Epithelial cell of proximal tubule (primary cell): ENCODE results near the gene MYOM1. TPM values are rescaled to one million over a fixed set of nuclear protein-coding genes. Genes with fewer than 3 reads are reported as not detected.

Experiments used
- DNase-seq: peaks from one replicate; pipeline ENCODE4 v3.0.0-alpha.2; 2011; ENCODE audit warnings: low read depth
- H3K4me3 ChIP-seq: 2 replicates; pipeline ENCODE4 v1.5.1; 2011; ENCODE audit warnings: low read depth, mild to moderate bottlenecking, low read length
- total RNA-seq: library from RNA; depleted of rRNA; stranded (reverse); fragments of >200 nt; gene quantifications from 2 replicates; pipeline ENCODE4 v1.2.3, GENCODE V29; 2015
- TF ChIP-seq, protein P1 (sequence below): conservative IDR thresholded peaks from 2 replicates; pipeline ENCODE4 v1.5.1; 2012; ENCODE audit warnings: low read depth, mild to moderate bottlenecking, low read length

MYOM1 gene
- total RNA-seq, 1 donor from 2014 or later: 0.12 TPM

DNA sequence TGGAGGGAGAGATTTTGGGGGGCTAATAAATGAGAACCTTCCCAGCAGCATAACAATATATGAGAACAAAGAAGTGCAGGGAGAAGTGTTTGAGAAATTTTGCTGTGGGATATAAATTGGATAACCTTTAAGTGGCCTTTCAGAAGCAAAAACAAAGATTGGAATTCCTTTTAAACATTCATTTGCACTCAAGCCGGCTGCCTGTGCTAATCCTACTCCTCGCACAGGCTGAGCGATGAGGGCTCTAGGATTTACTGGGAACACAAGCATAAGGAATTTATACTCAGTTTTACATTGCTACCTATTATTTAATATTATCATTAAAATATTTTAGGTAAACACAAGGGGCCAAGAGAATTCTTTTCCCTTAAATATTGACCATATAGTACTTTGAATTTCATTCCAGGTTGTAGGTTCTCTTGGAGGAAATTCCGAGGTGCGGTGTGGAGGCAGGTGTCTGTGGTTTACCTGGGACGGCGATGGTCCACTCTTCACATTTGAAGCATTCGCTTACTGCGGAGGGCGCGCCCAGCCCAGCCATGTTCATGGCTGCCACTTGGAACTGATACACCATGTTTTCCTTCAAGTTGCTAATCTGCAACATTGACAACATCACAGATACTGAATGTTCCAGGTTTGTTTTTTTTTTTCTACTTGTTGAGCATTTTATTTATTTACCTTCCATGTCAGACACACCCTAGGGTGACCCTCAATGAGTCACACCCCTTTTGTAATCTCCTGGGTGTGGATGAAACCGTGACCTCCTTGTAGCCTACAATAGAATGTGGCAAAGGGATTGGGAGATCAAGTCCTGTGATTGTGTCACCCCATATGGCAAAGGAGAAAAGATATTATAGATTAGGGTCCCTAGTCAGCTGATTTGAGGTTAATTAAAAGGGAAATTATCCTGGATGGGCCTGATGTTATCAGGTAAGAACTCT, 100.1 kb downstream of the MYOM1 start:
- no peak for DNase-seq
- TF ChIP-seq, protein P1, sequence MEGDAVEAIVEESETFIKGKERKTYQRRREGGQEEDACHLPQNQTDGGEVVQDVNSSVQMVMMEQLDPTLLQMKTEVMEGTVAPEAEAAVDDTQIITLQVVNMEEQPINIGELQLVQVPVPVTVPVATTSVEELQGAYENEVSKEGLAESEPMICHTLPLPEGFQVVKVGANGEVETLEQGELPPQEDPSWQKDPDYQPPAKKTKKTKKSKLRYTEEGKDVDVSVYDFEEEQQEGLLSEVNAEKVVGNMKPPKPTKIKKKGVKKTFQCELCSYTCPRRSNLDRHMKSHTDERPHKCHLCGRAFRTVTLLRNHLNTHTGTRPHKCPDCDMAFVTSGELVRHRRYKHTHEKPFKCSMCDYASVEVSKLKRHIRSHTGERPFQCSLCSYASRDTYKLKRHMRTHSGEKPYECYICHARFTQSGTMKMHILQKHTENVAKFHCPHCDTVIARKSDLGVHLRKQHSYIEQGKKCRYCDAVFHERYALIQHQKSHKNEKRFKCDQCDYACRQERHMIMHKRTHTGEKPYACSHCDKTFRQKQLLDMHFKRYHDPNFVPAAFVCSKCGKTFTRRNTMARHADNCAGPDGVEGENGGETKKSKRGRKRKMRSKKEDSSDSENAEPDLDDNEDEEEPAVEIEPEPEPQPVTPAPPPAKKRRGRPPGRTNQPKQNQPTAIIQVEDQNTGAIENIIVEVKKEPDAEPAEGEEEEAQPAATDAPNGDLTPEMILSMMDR: no peak
- no peak overlapping the region for H3K4me3 ChIP-seq

- H3K4me3 ChIP-seq: no peak overlapping the region
- TF ChIP-seq, protein P1: no peak
- no peak for DNase-seq
Measured at GRCh38 chr18:3118195-3119010, 101.4 kb downstream of the MYOM1 start.

DNA sequence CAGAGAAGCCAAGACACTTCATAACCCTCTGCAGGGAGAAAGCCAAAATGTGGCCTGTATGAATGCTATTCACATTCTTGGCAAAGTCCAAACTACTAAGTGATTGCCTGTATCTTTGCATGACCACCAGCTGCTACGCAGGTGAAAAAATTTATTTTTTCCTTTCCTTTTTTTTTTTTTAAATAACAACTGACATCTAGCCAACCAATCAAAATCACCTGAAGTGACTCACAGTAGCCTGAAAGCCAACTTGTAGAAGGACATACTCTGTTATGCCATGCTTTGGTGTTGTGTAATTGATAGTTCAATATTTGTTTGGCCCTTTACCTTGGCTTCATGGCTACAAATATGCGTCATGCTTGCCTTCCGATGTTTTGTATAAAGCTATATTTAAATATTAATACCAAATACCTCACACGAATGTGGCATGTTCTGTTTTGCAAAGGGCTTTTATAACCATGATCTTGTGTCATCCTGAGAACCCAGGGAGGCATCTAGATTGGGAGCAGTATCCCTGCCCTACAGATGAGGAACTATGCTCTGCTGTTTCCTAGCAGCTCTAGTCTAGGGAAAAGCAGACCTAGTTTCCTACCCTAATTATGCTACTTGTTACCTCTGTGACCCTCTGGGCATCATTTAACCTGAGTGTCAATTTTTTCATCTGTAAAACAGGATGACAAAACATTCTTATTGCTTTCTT, 102.1 kb downstream of the MYOM1 start:
- TF ChIP-seq, protein P1: no peak
- DNase-seq: no peak
- H3K4me3 ChIP-seq: no peak overlapping the region

GRCh38 chr18:3115447-3116030, 104.2 kb downstream of the MYOM1 start:
- no peak overlapping the region for H3K4me3 ChIP-seq
- TF ChIP-seq, protein P1: no peak
- no peak for DNase-seq

GRCh38 chr18:3114451-3114850, 105.3 kb downstream of the MYOM1 start:
- TF ChIP-seq, protein P1: no peak
- DNase-seq: no peak

GRCh38 chr18:3114026-3114425, 105.7 kb downstream of the MYOM1 start:
- H3K4me3 ChIP-seq: no peak overlapping the region

More at GRCh38 chr18:3114451-3114850, 105.3 kb downstream of the MYOM1 start:
- no peak overlapping the region for H3K4me3 ChIP-seq

More at GRCh38 chr18:3114026-3114425, 105.7 kb downstream of the MYOM1 start:
- no peak for DNase-seq
- TF ChIP-seq, protein P1: no peak
